Endothelial cell of umbilical vein (primary cell): ENCODE data around the gene SLC6A1. TPM values are rescaled to one million over a fixed set of nuclear protein-coding genes. Genes with fewer than 3 reads are reported as not detected.

ENCODE experiments used
- BruUV-seq: library from RNA; stranded (reverse); fragments of 400-500 nt; replicated peaks from 2 replicates; lab custom pipeline; 2021; lab: Mats Ljungman, UMichigan
- CTCF ChIA-PET: fragments of 300-600, 350-600 bp; sonication (Branson Sonifier 250); formaldehyde crosslinking; loops from one replicate; lab custom pipeline; 2021; ENCODE audit warnings: antibody characterized with exemption, inconsistent platforms; lab: Charles Lee
- POLR2A ChIA-PET: fragments of 300-600, 350-600 bp; sonication (Branson Sonifier 250); formaldehyde crosslinking; loops from one replicate; lab custom pipeline; 2021; ENCODE audit warnings: antibody characterized with exemption, inconsistent platforms; lab: Charles Lee
- DNase-seq: peaks from one replicate; pipeline ENCODE4 v3.0.0-alpha.2; 2011; ENCODE audit warnings: low read depth, low spot score
- FAIRE-seq: peaks from 2 replicates; lab custom pipeline; 2011; peaks lifted over from hg19 to GRCh38; lab: Jason Lieb, UNC
- H2AFZ ChIP-seq: 2 replicates; pipeline ENCODE4 v1.6.0; 2012; ENCODE audit warnings: low read depth, low read length, control low read depth, inconsistent platforms
- H3K27ac ChIP-seq: 2 replicates; pipeline ENCODE4 v1.5.1; 2011; ENCODE audit warnings: low read depth, mild to moderate bottlenecking, control low read depth, low read length, moderate library complexity; ENCODE audit not compliant: insufficient read depth
- H3K27me3 ChIP-seq, 2 experiments: 2 replicates each; pipeline versions ENCODE4 v1.6.0 to v1.6.1; 2011; ENCODE audit warnings: low read length in 2 of 2, mixed read lengths in 1 of 2; ENCODE audit not compliant: control insufficient read depth in 2 of 2, insufficient read depth in 2 of 2
- H3K36me3 ChIP-seq, 2 experiments: 2 replicates in 1 of 2; 3 replicates in 1 of 2; pipeline ENCODE4 v1.5.1; 2011; ENCODE audit warnings: low read length in 2 of 2, mild to moderate bottlenecking in 1 of 2, moderate library complexity in 1 of 2; ENCODE audit not compliant: control insufficient read depth in 2 of 2, insufficient read depth in 2 of 2; ENCODE audit errors: extremely low read depth in 1 of 2
- H3K4me1 ChIP-seq: 3 replicates; pipeline ENCODE4 v1.5.1; 2011; ENCODE audit warnings: mild to moderate bottlenecking, low read length; ENCODE audit not compliant: control insufficient read depth, insufficient read depth; ENCODE audit errors: extremely low read depth
- H3K4me2 ChIP-seq: 2 replicates; pipeline ENCODE4 v1.6.1; 2011; ENCODE audit warnings: low read length, control low read depth, mixed read lengths; ENCODE audit not compliant: insufficient read depth
- H3K4me3 ChIP-seq, 3 experiments: fragments of 200-600 bp in 1 of 3; sonication (generic), shearing (Covaris generic) in 1 of 3; replicated peaks in 1 of 3; 2 replicates each; pipeline ENCODE4 v1.5.1; 2011 to 2016; ENCODE audit warnings: control low read depth in 3 of 3, low read length in 3 of 3, mild to moderate bottlenecking in 2 of 3, inconsistent platforms in 1 of 3, low read depth in 1 of 3, moderate library complexity in 1 of 3; ENCODE audit not compliant: insufficient read depth in 1 of 3
- H3K79me2 ChIP-seq: 2 replicates; pipeline ENCODE4 v1.6.0; 2012; ENCODE audit warnings: low read length, inconsistent platforms; ENCODE audit not compliant: control insufficient read depth, insufficient read depth
- H3K9ac ChIP-seq: replicated peaks from 2 replicates; pipeline ENCODE3; 2011; ENCODE audit warnings: low read length, control low read depth; ENCODE audit not compliant: insufficient read depth; ENCODE audit errors: extremely low read depth
- H3K9me1 ChIP-seq: replicated peaks from 3 replicates; pipeline ENCODE4 v1.6.0; 2011; ENCODE audit warnings: mild to moderate bottlenecking, low read length; ENCODE audit not compliant: control insufficient read depth, insufficient read depth; ENCODE audit errors: extremely low read depth
- H3K9me3 ChIP-seq: replicated peaks from 2 replicates; pipeline ENCODE4 v1.5.1; 2012; ENCODE audit warnings: low read length, inconsistent platforms; ENCODE audit not compliant: control insufficient read depth, insufficient read depth
- H4K20me1 ChIP-seq: replicated peaks from 2 replicates; pipeline ENCODE3; 2011; ENCODE audit warnings: mild to moderate bottlenecking, low read length; ENCODE audit not compliant: control insufficient read depth, insufficient read depth; ENCODE audit errors: extremely low read depth
- CTCF ChIP-seq, 2 donors: IDR thresholded peaks; 1 replicate in 1 of 2; 2 replicates in 1 of 2; pipeline ENCODE4 v1.5.1; 2011; ENCODE audit warnings: low read length in 2 of 2, mild to moderate bottlenecking in 2 of 2, moderate library complexity in 2 of 2, control low read depth in 1 of 2, inconsistent platforms in 1 of 2, low read depth in 1 of 2; ENCODE audit not compliant: insufficient read depth in 1 of 2; ENCODE audit errors: extremely low read depth in 1 of 2
- EZH2 ChIP-seq: IDR thresholded peaks from 2 replicates; pipeline ENCODE4 v1.6.1; 2012; ENCODE audit warnings: borderline replicate concordance, low read depth, mild to moderate bottlenecking, moderate library complexity, low read length, inconsistent platforms; ENCODE audit not compliant: severe bottlenecking
- FOS ChIP-seq: IDR thresholded peaks from 2 replicates; pipeline ENCODE4 v1.6.1; 2011; ENCODE audit warnings: mild to moderate bottlenecking, low read length, moderate library complexity, borderline replicate concordance; ENCODE audit not compliant: insufficient read depth
- GATA2 ChIP-seq: IDR thresholded peaks from 2 replicates; pipeline ENCODE4 v1.7.0; 2011; ENCODE audit warnings: low read depth, mild to moderate bottlenecking, moderate library complexity, mixed read lengths, low read length; ENCODE audit not compliant: insufficient read length, insufficient read depth
- JUN ChIP-seq: IDR thresholded peaks from 2 replicates; pipeline ENCODE4 v1.6.1; 2011; ENCODE audit warnings: borderline replicate concordance, low read depth; ENCODE audit not compliant: insufficient read length, insufficient read depth
- MAX ChIP-seq: IDR thresholded peaks from 2 replicates; pipeline ENCODE4 v1.6.1; 2011; ENCODE audit not compliant: insufficient read depth, insufficient read length
- MYC ChIP-seq: IDR thresholded peaks from one replicate; pipeline ENCODE4 v1.6.1; 2011; ENCODE audit warnings: mild to moderate bottlenecking, low read depth, low read length
- POLR2A ChIP-seq: IDR thresholded peaks from 2 replicates; pipeline ENCODE4 v1.6.1; 2012; ENCODE audit warnings: low read depth, mild to moderate bottlenecking, control low read depth, low read length
- POLR2AphosphoS5 ChIP-seq: IDR thresholded peaks from 2 replicates; pipeline ENCODE4 v1.6.1; 2012; ENCODE audit warnings: low read depth, mild to moderate bottlenecking, control low read depth, low read length, moderate library complexity; ENCODE audit not compliant: insufficient read depth
- dilution Hi-C: fragments of 300-500 bp; cut with MboI; formaldehyde crosslinking; loops from one replicate; pipeline ENCODE4 v1.15.0; 2019; ENCODE audit warnings: low sequenced_read_pairs; ENCODE audit not compliant: extremely low pct_ligation_motif_present
- intact Hi-C: fragments of 100-400 bp; cut with micrococcal nuclease; formaldehyde crosslinking; loops from one replicate; pipeline ENCODE4 v1.10.0; 2022
- polyA plus RNA-seq, 4 experiments: library from polyadenylated mRNA; depleted of rRNA in 3 of 4; stranded (reverse) in 3 of 4; unstranded in 1 of 4; fragments of >200 nt; gene quantifications; 2 replicates each; pipeline versions ENCODE4 v1.2.1 to v1.2.3, GENCODE V29; 2011 to 2012; ENCODE audit warnings: missing spikeins in 1 of 4
- total RNA-seq: library from RNA; stranded (reverse); gene quantifications from 2 replicates; pipeline ENCODE4 v1.2.3, GENCODE V29; 2021

The SLC6A1 gene
- total and polyA plus RNA-seq, 2 donors (not counting 3 experiments of a cell fraction or from before 2014, with no cell fraction given): not detected

- DNase-seq (no peak), FAIRE-seq (no peak)
- BruUV-seq: no TSS peak
Measured at GRCh38 chr3:11006986-11007933, 14.7 kb downstream of the SLC6A1 start.

More at GRCh38 chr3:11006986-11007933, 14.7 kb downstream of the SLC6A1 start:
- no peak overlapping the region for H3K4me3 ChIP-seq
- H3K9me3 ChIP-seq: no peaks in the 10 kb centered on the region
- dilution Hi-C loops (no loop called here), intact Hi-C loops (no loop called here)
- H4K20me1 ChIP-seq: no peaks in the 10 kb centered on the region
- peaks cover 1 to 6% of the 10 kb centered on the region in 2 experiments for H3K27me3 ChIP-seq
- POLR2A ChIA-PET: no interaction called here
- no peaks in the 10 kb centered on the region for H3K79me2 ChIP-seq
- no peaks in the 10 kb centered on the region for H3K9me1 ChIP-seq
- no peak overlapping the region for H3K27ac ChIP-seq
- H3K4me1 ChIP-seq: no peaks in the 10 kb centered on the region
- no peak overlapping the region for H2AFZ ChIP-seq
- H3K36me3 ChIP-seq: no peaks in the 10 kb centered on the region
- TF ChIP-seq JUN (no peak), POLR2AphosphoS5 (no peak), MYC (no peak), FOS (no peak), MAX (no peak), POLR2A (no peak), CTCF (IDR thresholded peaks at IDR 0.05; ENCODE audit: extremely low read depth in 1 of 2, insufficient read depth in 1 of 2, low read depth in 1 of 2, low read length in 2 of 2) (no peak), EZH2 (no peak), GATA2 (no peak)
- CTCF ChIA-PET: interaction anchor here (1.2 to 1.5 kb wide), 2 partner anchors 9 to 15 kb away, joined by 3 read pairs; no protein-coding TSS in a partner anchor
- no peak overlapping the region for H3K4me2 ChIP-seq
- H3K9ac ChIP-seq: no peak overlapping the region
